Measurements from ENCODE around the gene ICAM5. TPM values are rescaled to one million over a fixed set of nuclear protein-coding genes. Genes with fewer than 3 reads are reported as not detected.

The ICAM5 gene
- total RNA-seq, 1 experiment from 2014 or later = 19.2 TPM

DNA sequence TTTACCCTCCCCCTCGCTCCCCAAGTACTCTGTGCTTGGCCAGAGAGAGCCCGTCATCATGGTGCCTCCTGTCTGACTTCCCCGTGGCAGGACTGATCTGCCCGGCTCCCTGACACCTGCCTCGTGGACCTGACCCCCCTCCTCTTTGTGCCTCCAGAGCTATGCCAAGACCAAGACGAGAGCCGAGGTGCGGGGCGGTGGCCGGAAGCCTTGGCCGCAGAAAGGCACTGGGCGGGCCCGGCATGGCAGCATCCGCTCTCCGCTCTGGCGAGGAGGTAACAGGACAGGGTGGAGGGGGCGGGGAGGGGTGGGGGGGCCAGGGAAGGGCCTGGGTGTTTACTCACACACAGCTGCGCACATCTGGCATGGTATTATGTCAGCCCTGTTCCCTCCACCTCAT is 33.2 kb upstream of the ICAM5 start:
- intact Hi-C loops (cut with micrococcal nuclease; ENCODE audit: unreplicated experiment) = loop anchor here (5.0 kb wide), 1 partner anchor 221 kb away; no protein-coding TSS in a partner anchor
- Histone ChIP-seq H3K4me2 (no peak overlapping the region), H3K9me2 (ENCODE audit: insufficient read depth) (no peaks in the 10 kb centered on the region), H3K4me3 (no peak overlapping the region), H3K27me3 (ENCODE audit: insufficient read depth, low read depth) (no peaks in the 10 kb centered on the region), H4K20me1 (ENCODE audit: insufficient read depth) (peaks cover 7% of the 10 kb centered on the region; the same call in 1 of the 2 replicates), H3K79me2 (ENCODE audit: low read depth) (peaks cover 24% of the 10 kb centered on the region), H3K4me1 (replicated peaks; ENCODE audit: insufficient read depth) (peaks cover 22% of the 10 kb centered on the region), H2AFZ (no peak overlapping the region), H3F3A (ENCODE audit: insufficient read depth, low read depth) (peaks cover 55% of the 10 kb centered on the region), H3K36me3 (ENCODE audit: low read depth) (peaks cover 13% of the 10 kb centered on the region; the same call in 1 of the 2 replicates), H3K27ac (no peak overlapping the region), H3K9me3 (ENCODE audit: insufficient read depth, low read depth) (no peaks in the 10 kb centered on the region)
- DNase-seq = no peak
- no peak for TF ChIP-seq EZH2 (IDR thresholded peaks at IDR 0.05; ENCODE audit: low read depth)
- TF ChIP-seq, protein P1, sequence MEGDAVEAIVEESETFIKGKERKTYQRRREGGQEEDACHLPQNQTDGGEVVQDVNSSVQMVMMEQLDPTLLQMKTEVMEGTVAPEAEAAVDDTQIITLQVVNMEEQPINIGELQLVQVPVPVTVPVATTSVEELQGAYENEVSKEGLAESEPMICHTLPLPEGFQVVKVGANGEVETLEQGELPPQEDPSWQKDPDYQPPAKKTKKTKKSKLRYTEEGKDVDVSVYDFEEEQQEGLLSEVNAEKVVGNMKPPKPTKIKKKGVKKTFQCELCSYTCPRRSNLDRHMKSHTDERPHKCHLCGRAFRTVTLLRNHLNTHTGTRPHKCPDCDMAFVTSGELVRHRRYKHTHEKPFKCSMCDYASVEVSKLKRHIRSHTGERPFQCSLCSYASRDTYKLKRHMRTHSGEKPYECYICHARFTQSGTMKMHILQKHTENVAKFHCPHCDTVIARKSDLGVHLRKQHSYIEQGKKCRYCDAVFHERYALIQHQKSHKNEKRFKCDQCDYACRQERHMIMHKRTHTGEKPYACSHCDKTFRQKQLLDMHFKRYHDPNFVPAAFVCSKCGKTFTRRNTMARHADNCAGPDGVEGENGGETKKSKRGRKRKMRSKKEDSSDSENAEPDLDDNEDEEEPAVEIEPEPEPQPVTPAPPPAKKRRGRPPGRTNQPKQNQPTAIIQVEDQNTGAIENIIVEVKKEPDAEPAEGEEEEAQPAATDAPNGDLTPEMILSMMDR (conservative IDR thresholded peaks at IDR 0.05) = no peak
- no TSS peak for BruUV-seq (replicated peaks)
- CTCF ChIA-PET = interaction anchor here (0.6 kb wide), 3 partner anchors 14 to 111 kb away, joined by 3 to 4 read pairs (median 3); no protein-coding TSS in a partner anchor
- POLR2A ChIA-PET (ENCODE audit: unreplicated experiment) = interaction anchor here (0.6 kb wide), 1 partner anchor 14 kb away, joined by 4 read pairs; no protein-coding TSS in a partner anchor

DNA sequence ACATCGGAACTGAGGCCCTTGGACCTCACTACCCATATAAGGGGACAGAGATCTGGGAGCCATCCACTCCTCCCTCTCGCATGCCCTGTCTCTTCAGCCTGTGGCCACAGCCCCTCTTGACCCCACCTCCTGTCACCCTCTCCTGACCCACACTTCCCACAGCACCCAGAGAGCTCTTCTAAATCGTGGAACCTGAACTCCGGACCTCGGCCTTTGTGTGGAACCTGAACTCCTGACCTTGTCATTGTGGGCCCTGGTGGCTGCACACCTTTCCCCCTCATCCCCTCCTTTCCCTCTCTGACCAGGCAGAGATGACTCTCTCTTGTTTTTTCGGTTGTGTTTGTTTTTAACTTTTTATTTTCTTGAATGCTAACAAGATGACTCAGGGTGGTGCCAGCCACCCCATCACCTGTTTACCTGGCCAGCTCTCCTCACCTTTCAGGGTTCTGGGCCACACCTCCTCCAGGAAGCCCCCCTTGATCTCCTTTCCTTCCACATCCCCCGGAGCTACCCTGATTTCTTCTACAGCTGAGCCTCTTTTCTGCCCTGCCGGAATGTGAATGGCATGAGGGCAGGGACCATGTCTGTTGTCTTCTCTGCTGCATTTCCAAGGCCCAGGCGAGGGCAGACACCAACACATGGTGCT is 32.7 kb upstream of the ICAM5 start:
- no peaks in the 10 kb centered on the region for H3K9me2 ChIP-seq (ENCODE audit: insufficient read depth)
- peaks cover 23% of the 10 kb centered on the region for H3K79me2 ChIP-seq (ENCODE audit: low read depth)
- H3K4me1 ChIP-seq (replicated peaks; ENCODE audit: insufficient read depth) = peaks cover 22% of the 10 kb centered on the region
- BruUV-seq (replicated peaks) = no TSS peak
- intact Hi-C loops (cut with micrococcal nuclease; ENCODE audit: unreplicated experiment) = loop anchor here (5.0 kb wide), 1 partner anchor 220 kb away; no protein-coding TSS in a partner anchor
- ChIA-PET CTCF (interaction anchor here (0.6 kb wide), 1 partner anchor 58 kb away, joined by 3 read pairs; no protein-coding TSS in a partner anchor), POLR2A (ENCODE audit: unreplicated experiment) (interaction anchor here (0.6 kb wide), 1 partner anchor 13 kb away, joined by 4 read pairs; no protein-coding TSS in a partner anchor)
- H3K4me3 ChIP-seq = no peak overlapping the region
- peaks cover 13% of the 10 kb centered on the region; the same call in 1 of the 2 replicates for H3K36me3 ChIP-seq (ENCODE audit: low read depth)
- H3K27ac ChIP-seq = no peak overlapping the region
- no peak overlapping the region for H2AFZ ChIP-seq
- H3F3A ChIP-seq (ENCODE audit: insufficient read depth, low read depth) = peaks cover 55% of the 10 kb centered on the region
- H3K27me3 ChIP-seq (ENCODE audit: insufficient read depth, low read depth) = no peaks in the 10 kb centered on the region
- no peak for TF ChIP-seq EZH2 (IDR thresholded peaks at IDR 0.05; ENCODE audit: low read depth)
- TF ChIP-seq, protein P1 (conservative IDR thresholded peaks at IDR 0.05) = no peak
- no peak overlapping the region for H3K4me2 ChIP-seq
- no peaks in the 10 kb centered on the region for H3K9me3 ChIP-seq (ENCODE audit: insufficient read depth, low read depth)
- H4K20me1 ChIP-seq (ENCODE audit: insufficient read depth) = peaks cover 7% of the 10 kb centered on the region; the same call in 1 of the 2 replicates
- no peak for DNase-seq

DNA sequence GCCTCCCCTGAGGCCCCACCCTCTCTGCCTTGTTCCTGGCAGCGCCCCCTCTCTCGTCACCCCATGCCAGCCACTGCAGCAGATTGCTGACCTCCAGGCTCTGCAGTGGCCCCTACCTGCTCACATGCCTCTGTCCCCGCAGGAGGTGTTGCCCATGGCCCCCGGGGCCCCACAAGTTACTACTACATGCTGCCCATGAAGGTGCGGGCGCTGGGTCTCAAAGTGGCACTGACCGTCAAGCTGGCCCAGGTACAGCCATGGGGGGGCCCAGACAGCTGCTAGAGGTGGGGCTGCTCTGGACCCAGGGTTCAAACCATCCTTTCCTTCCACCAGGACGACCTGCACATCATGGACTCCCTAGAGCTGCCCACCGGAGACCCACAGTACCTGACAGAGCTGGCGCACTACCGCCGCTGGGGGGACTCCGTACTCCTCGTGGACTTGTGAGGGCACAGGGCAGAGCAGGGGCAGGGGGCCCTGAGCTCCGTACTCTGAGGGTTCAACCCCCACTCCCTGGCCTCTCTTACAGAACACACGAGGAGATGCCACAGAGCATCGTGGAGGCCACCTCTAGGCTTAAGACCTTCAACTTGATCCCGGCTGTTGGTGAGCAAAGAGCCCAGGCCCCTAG is 31.6 kb upstream of the ICAM5 start:
- ChIA-PET POLR2A (ENCODE audit: unreplicated experiment) (interaction anchor here (0.5 to 0.6 kb wide), 2 partner anchors 221 to 431 kb away, joined by 3 to 22 read pairs; no protein-coding TSS in a partner anchor), CTCF (interaction anchor here (0.6 to 3.2 kb wide), 12 partner anchors 13 to 536 kb away, joined by 3 to 30 read pairs (median 6); partner anchors contain the start of gene ICAM1)
- Histone ChIP-seq H3K4me1 (replicated peaks; ENCODE audit: insufficient read depth) (peaks cover 18% of the 10 kb centered on the region), H3K27me3 (ENCODE audit: insufficient read depth, low read depth) (no peaks in the 10 kb centered on the region), H3K9me2 (ENCODE audit: insufficient read depth) (no peaks in the 10 kb centered on the region), H3K79me2 (ENCODE audit: low read depth) (peaks cover 12% of the 10 kb centered on the region), H4K20me1 (ENCODE audit: insufficient read depth) (peaks cover 7% of the 10 kb centered on the region; the same call in 1 of the 2 replicates), H3K4me2 (no peak overlapping the region), H3K27ac (no peak overlapping the region), H3F3A (ENCODE audit: insufficient read depth, low read depth) (peaks cover 55% of the 10 kb centered on the region), H3K4me3 (no peak overlapping the region), H3K36me3 (ENCODE audit: low read depth) (peaks cover 13% of the 10 kb centered on the region; the same call in 1 of the 2 replicates), H2AFZ (no peak overlapping the region), H3K9me3 (ENCODE audit: insufficient read depth, low read depth) (no peaks in the 10 kb centered on the region)
- no peak for DNase-seq
- BruUV-seq (replicated peaks) = no TSS peak
- no peak for TF ChIP-seq EZH2 (IDR thresholded peaks at IDR 0.05; ENCODE audit: low read depth)
- TF ChIP-seq, protein P1 (conservative IDR thresholded peaks at IDR 0.05) = no peak
- intact Hi-C loops (cut with micrococcal nuclease; ENCODE audit: unreplicated experiment) = loop anchor here (5.0 kb wide), 1 partner anchor 219 kb away; no protein-coding TSS in a partner anchor

Data from PC-9 (cell line).